ENCODE data around the gene MED25. TPM values are rescaled to one million over a fixed set of nuclear protein-coding genes. Genes with fewer than 3 reads are reported as not detected.

The MED25 gene
- total RNA-seq, 4 donors from 2014 or later, result 16.9 to 27.7 (median 23.9) TPM

GRCh38 chr19:49863254-49863934 is 45.3 kb downstream of the MED25 start:
- DNase-seq, result no peak
- WGBS, 2 donors, result 89 to 91% methylated on average over 14 to 23 of the region's 24 CpGs
- peaks cover 19 to 67% (median 45%) of the 10 kb centered on the region in 3 donors for H3K36me3 ChIP-seq
- no peaks in the 10 kb centered on the region for H3K27me3 ChIP-seq
- no peaks in the 10 kb centered on the region for H3K9me3 ChIP-seq
- no peak overlapping the region for H3K4me3 ChIP-seq
- peaks cover 15 to 60% (median 28%) of the 10 kb centered on the region in 3 donors for H3K4me1 ChIP-seq
- intact Hi-C loops (cut with DNase I), result no loop called here
- H3K27ac ChIP-seq, result no peak overlapping the region
- no peak for TF ChIP-seq POLR2A (IDR thresholded peaks at IDR 0.05)
- TF ChIP-seq CTCF (IDR thresholded peaks at IDR 0.05), result no peak

GRCh38 chr19:49863935-49864320 is 45.8 kb downstream of the MED25 start:
- Histone ChIP-seq H3K4me1 (peaks cover 15 to 65% (median 34%) of the 10 kb centered on the region in 3 donors), H3K9me3 (no peaks in the 10 kb centered on the region), H3K27me3 (no peaks in the 10 kb centered on the region), H3K4me3 (no peak overlapping the region), H3K27ac (no peak overlapping the region), H3K36me3 (peaks cover 17 to 62% (median 40%) of the 10 kb centered on the region in 3 donors)
- intact Hi-C loops (cut with DNase I), result no loop called here
- TF ChIP-seq POLR2A (IDR thresholded peaks at IDR 0.05), result no peak
- TF ChIP-seq CTCF (IDR thresholded peaks at IDR 0.05), result no peak
- DNase-seq, result no peak
- 97% methylated on average over 4 of the region's 17 CpGs; no CpG with 5 or more reads in 1 of the 2 donors for WGBS, 2 donors

GRCh38 chr19:49864890-49865289 is 46.8 kb downstream of the MED25 start:
- TF ChIP-seq POLR2A (IDR thresholded peaks at IDR 0.05) (no peak), CTCF (IDR thresholded peaks at IDR 0.05) (no peak)
- no peak overlapping the region for H3K4me3 ChIP-seq
- H3K27me3 ChIP-seq, result no peaks in the 10 kb centered on the region
- H3K9me3 ChIP-seq, result no peaks in the 10 kb centered on the region
- intact Hi-C loops (cut with DNase I), result no loop called here
- H3K4me1 ChIP-seq, result peaks cover 17 to 72% (median 37%) of the 10 kb centered on the region in 3 donors
- peak overlapping the region in 3 of 4 donors; percentile 18 to 97 (median 92) for H3K27ac ChIP-seq
- H3K36me3 ChIP-seq, result peaks cover 17 to 52% (median 34%) of the 10 kb centered on the region in 3 donors
- 90 to 91% methylated on average over 11 to 13 of the region's 13 CpGs for WGBS, 2 donors
- DNase-seq, result no peak

- WGBS, 2 donors, result 0 to 2% methylated on average over 9 to 21 of the region's 65 CpGs
- Histone ChIP-seq H3K4me3 (peak within 1 kb of the TSS; percentile 74 to 88 (median 82)), H3K4me1 (peaks cover 23 to 70% (median 43%) of the 10 kb centered on the region in 3 donors), H3K36me3 (peaks cover under 1 to 44% (median 21%) of the 10 kb centered on the region in 3 donors), H3K27ac (peak within 1 kb of the TSS; percentile 87 to 97 (median 94)), H3K27me3 (no peaks in the 10 kb centered on the region), H3K9me3 (no peaks in the 10 kb centered on the region)
- intact Hi-C loops (cut with DNase I), result no loop called here
- TF ChIP-seq CTCF (IDR thresholded peaks at IDR 0.05), result no peak
- TF ChIP-seq POLR2A (IDR thresholded peaks at IDR 0.05), result peak in 3 of 4 donors; percentile 20 to 74 (median 26)
- peak; percentile 84 for DNase-seq
Measured at GRCh38 chr19:49866933-49867782, 49.1 kb downstream of the MED25 start, which contains the start of gene PNKP. Gene PNKP (minus strand): TSS chr19:49867576. CDS start chr19:49867204, 372 bp downstream.
